Ovary (tissue), 9 donors: ENCODE data around the gene TCEAL3. TPM values are rescaled to one million over a fixed set of nuclear protein-coding genes. Genes with fewer than 3 reads are reported as not detected.
"Not testable (repeated sequence)": the region's sequence is repeated elsewhere in the genome, so short reads cannot be mapped to it uniquely, and the experiment has no call there.

Source experiments
- DNase-seq, 5 donors: peaks; one replicate each; pipeline ENCODE4 v3.0.0-alpha.2; 2019 to 2020
- H3K27ac ChIP-seq, 2 donors: fragments of 200-600 bp; one replicate each; pipeline versions ENCODE4 v1.5.1 to v1.8.0; 2019 to 2022
- H3K27me3 ChIP-seq: fragments of 200-600 bp; one replicate; pipeline ENCODE4 v1.8.0; 2022
- H3K36me3 ChIP-seq: fragments of 200-600 bp; sonication (generic); one replicate; pipeline ENCODE4 v1.5.1; 2019
- H3K4me1 ChIP-seq: one replicate; pipeline ENCODE4 v1.8.1; 2013; ENCODE audit warnings: mild to moderate bottlenecking, moderate library complexity; ENCODE audit not compliant: insufficient read depth
- H3K4me3 ChIP-seq: fragments of 200-600 bp; sonication (generic); one replicate; pipeline ENCODE4 v1.5.1; 2017
- H3K9me3 ChIP-seq, 2 donors: fragments of 200-600 bp in 1 of 2; sonication (generic) in 1 of 2; one replicate each; pipeline versions ENCODE4 v1.5.1 to v1.8.1; 2013 to 2019; ENCODE audit warnings: mild to moderate bottlenecking in 1 of 2, moderate library complexity in 1 of 2
- EP300 ChIP-seq: sonication (generic); formaldehyde crosslinking; IDR thresholded peaks from one replicate; pipeline ENCODE4 v1.6.1; 2017; ENCODE audit warnings: antibody characterized with exemption
- POLR2A ChIP-seq: fragments of 450-650 bp; IDR thresholded peaks from one replicate; pipeline ENCODE4 v1.6.1; 2017; ENCODE audit warnings: antibody characterized with exemption, mild to moderate bottlenecking, moderate library complexity
- WGBS, 3 donors: extraction: QIAGEN DNeasy Blood & Tissue Kit in 1 of 3; methylation state at CpG; one replicate each; pipeline versions ENCODE4 v1.1.5 to v1.1.7; 2013 to 2017; 5-methylcytosine and 5-hydroxymethylcytosine counted together
- intact Hi-C, 4 donors: fragments of 100-400 bp; cut with DNase I; formaldehyde crosslinking; loops; one replicate each; pipeline versions ENCODE4 v1.11.0 to v1.15.1; 2022 to 2023
- polyA plus RNA-seq, 2 donors: library from polyadenylated mRNA; stranded (reverse); fragments of 200-250 nt in 1 of 2; fragments of 350-450 nt in 1 of 2; fragmentation: Illumina TruSeq in 1 of 2; extraction: RNeasy Lipid Tissue Mini Kit (QIAGEN cat#74804) in 1 of 2; gene quantifications; one replicate each; pipeline ENCODE4 v1.2.3, GENCODE V29; 2013 to 2014
- total RNA-seq, 7 donors: library from RNA; depleted of rRNA in 2 of 7; stranded (reverse); fragments of >200 nt in 2 of 7; fragmentation: NEBNext Ultra II Directional in 3 of 7; extraction: Animal tissue kit (Norgen Biotek cat#: 25700) in 3 of 7; gene quantifications; one replicate each; pipeline versions ENCODE4 v1.1.0 to v1.2.4, GENCODE V29; 2016 to 2023
- TF ChIP-seq, protein P1 (sequence below), 3 donors: fragments of 450-650 bp in 2 of 3; fragments of 200-600 bp in 1 of 3; IDR thresholded peaks; one replicate each; pipeline versions ENCODE4 v1.5.1 to v1.8.0; 2016 to 2022; ENCODE audit warnings: antibody characterized with exemption in 3 of 3, mild to moderate bottlenecking in 1 of 3
- donor health status: DM: no; HTN: no; CAD: no; lungs with moderate emphysema.
- donor health status: DM: no; HTN: no; CAD: no.
- donor health status: Bipolar disorder and iron deficiency.
- donor health status: DM: yes; HTN: yes; CAD: no.
- donor health status: DM: no; HTN: no; CAD: no.
- donor health status: DM: yes; HTN: yes; CAD: no.

TCEAL3 gene
- total and polyA plus RNA-seq, 9 donors, result 67.8 to 195 (median 124) TPM

DNA sequence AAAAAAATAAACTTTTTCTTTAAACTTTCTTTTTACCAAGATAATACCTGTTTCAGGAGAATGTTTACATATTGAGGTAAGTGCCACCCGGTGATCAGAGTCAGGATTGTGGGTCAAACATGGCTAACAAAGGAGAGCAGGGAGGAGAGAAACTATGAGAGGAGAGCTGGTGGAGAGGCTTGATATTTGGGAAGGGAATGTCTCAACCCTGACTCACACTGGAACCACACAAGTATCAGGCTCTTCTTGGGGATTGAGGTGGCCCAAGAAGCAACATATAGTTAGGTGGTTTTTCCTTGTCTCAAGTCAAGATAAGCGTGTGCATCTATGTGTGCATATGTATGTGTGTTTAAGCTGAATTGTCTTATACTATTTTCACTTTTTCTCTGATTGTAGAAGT is 27.7 kb downstream of the TCEAL3 start:
- WGBS, 3 donors, result 58 to 65% (median 60%) methylated on average over 2 of the region's 2 CpGs
- no peak for DNase-seq
- no peaks in the 10 kb centered on the region for H3K27me3 ChIP-seq
- TF ChIP-seq POLR2A, result no peak
- TF ChIP-seq, protein P1, sequence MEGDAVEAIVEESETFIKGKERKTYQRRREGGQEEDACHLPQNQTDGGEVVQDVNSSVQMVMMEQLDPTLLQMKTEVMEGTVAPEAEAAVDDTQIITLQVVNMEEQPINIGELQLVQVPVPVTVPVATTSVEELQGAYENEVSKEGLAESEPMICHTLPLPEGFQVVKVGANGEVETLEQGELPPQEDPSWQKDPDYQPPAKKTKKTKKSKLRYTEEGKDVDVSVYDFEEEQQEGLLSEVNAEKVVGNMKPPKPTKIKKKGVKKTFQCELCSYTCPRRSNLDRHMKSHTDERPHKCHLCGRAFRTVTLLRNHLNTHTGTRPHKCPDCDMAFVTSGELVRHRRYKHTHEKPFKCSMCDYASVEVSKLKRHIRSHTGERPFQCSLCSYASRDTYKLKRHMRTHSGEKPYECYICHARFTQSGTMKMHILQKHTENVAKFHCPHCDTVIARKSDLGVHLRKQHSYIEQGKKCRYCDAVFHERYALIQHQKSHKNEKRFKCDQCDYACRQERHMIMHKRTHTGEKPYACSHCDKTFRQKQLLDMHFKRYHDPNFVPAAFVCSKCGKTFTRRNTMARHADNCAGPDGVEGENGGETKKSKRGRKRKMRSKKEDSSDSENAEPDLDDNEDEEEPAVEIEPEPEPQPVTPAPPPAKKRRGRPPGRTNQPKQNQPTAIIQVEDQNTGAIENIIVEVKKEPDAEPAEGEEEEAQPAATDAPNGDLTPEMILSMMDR (IDR thresholded peaks at IDR 0.05), result no peak
- no peak for TF ChIP-seq EP300
- no peaks in the 10 kb centered on the region for H3K36me3 ChIP-seq
- intact Hi-C loops, result loop anchor here in 2 of 4 donors (10.0 kb wide), 1 partner anchor 49 kb away; the partner anchor contains the start of gene MORF4L2 (in 2 of the 2)
- no peaks in the 10 kb centered on the region for H3K4me1 ChIP-seq
- no peak overlapping the region for H3K4me3 ChIP-seq
- no peaks in the 10 kb centered on the region for H3K9me3 ChIP-seq
- no peak overlapping the region for H3K27ac ChIP-seq

DNA sequence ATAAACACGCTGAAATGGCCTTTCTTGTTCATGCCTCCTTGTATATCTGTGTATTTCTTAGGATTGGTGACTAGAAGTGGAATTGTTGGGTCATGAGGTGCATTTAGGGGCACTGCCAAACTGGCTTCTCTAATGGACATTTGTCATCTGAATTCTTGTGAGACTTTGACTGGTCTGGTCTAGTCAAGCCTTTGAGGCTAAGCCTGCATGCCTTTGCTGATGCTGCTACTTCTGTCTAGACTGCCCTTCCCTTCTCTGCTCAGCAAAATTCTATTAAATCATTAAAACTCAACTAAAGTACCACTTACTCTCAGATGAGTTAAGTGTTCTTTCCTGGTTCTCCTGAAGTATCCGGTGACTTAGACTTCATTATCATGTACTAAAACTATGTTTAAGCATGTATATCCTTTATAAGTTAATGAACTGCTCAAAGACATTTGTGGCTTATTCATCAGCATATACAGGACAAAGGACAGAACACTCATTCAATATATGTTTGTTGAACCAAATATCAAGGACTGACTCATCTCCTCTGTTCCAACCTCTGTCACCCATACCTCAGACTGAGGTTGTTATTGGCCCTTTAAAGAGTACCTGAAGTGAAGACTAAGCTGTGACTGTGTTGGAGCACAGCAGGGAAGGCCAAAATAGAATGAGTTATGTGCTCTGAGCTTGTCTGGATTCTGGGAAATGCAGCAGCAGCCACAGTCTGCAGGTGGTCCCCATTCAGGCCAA is 30.0 kb downstream of the TCEAL3 start:
- H3K27ac ChIP-seq, result no peak overlapping the region
- no peak overlapping the region for H3K4me3 ChIP-seq
- H3K4me1 ChIP-seq, result no peaks in the 10 kb centered on the region
- no peak for TF ChIP-seq EP300
- TF ChIP-seq, protein P1 (IDR thresholded peaks at IDR 0.05), result no peak
- no peak for TF ChIP-seq POLR2A
- 67 to 78% (median 67%) methylated on average over 2 of the region's 2 CpGs for WGBS, 3 donors
- DNase-seq, result no peak
- intact Hi-C loops, result loop anchor here in 2 of 4 donors (10.0 kb wide), 1 partner anchor 47 kb away; the partner anchor contains the start of gene MORF4L2 (in 2 of the 2)
- no peaks in the 10 kb centered on the region for H3K9me3 ChIP-seq
- no peaks in the 10 kb centered on the region for H3K36me3 ChIP-seq
- H3K27me3 ChIP-seq, result no peaks in the 10 kb centered on the region

GRCh38 chrX:103638479-103639346 is 30.9 kb downstream of the TCEAL3 start:
- H3K27ac ChIP-seq, H3K36me3 ChIP-seq, H3K4me3 ChIP-seq, H3K9me3 ChIP-seq, H3K27me3 ChIP-seq, H3K4me1 ChIP-seq: not testable (repeated sequence)
- 21 to 29% (median 29%) methylated on average over 5 to 6 of the region's 6 CpGs for WGBS, 3 donors
- intact Hi-C loops, result loop anchor here in 2 of 4 donors (10.0 kb wide), 1 partner anchor 46 kb away; the partner anchor contains the start of gene MORF4L2 (in 2 of the 2)
- peak; percentile 26 to 54 (median 40) for DNase-seq

DNA sequence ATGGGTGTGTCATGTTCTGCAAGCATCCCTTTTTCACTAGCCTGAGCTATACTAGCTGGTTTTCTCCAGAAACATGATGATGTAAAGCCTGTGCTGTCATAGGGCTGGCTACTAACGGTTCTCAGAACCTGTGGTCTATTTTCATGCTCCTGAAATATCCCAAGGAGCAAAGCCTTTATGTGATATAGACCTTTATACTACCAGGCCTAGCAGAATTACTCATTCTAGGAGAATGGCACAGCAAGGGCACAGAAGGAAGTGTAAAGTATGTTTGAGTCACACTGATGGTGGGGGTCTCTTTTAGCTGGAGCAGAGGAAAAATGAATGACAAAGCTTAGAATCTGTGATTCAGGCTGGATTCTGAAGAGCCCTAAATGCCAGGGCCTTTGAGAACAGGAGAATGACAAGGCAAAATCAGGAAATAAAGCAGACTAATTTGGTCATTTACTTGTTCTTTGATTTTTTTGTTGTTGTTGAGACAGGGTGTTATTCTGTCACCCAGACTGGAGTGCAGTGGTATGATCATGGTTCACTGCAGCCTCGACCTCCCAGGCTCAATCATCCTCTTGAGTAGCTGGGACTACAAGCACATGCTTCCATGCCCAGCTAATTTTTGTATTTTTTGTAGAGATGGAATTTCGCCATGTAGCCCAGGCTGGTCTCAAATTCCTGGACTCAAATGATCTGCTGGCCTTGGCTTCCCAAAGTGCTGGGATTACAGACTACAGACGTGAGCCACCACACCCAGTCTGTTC is 32.8 kb downstream of the TCEAL3 start:
- H3K4me1 ChIP-seq, result no peaks in the 10 kb centered on the region
- DNase-seq, result no peak
- intact Hi-C loops, result no loop called here
- H3K27ac ChIP-seq, result no peak overlapping the region
- H3K9me3 ChIP-seq, result peaks cover 0 to 3% of the 10 kb centered on the region in 2 donors
- no peaks in the 10 kb centered on the region for H3K36me3 ChIP-seq
- no peaks in the 10 kb centered on the region for H3K27me3 ChIP-seq
- H3K4me3 ChIP-seq, result no peak overlapping the region
- WGBS, 3 donors, result 53 to 63% (median 54%) methylated on average over 4 of the region's 4 CpGs
- TF ChIP-seq POLR2A (no peak), EP300 (no peak)

- Histone ChIP-seq H3K4me3 (no peak overlapping the region), H3K27ac (no peak overlapping the region), H3K27me3 (no peaks in the 10 kb centered on the region), H3K9me3 (peaks cover 0 to 3% of the 10 kb centered on the region in 2 donors), H3K36me3 (no peaks in the 10 kb centered on the region), H3K4me1 (no peaks in the 10 kb centered on the region)
- 38 to 48% (median 46%) methylated on average over 1 of the region's 1 CpG for WGBS, 3 donors
- no peak for DNase-seq
- TF ChIP-seq, protein P1 (IDR thresholded peaks at IDR 0.05), result no peak
- intact Hi-C loops, result no loop called here
Measured at GRCh38 chrX:103644125-103644524, 36.4 kb downstream of the TCEAL3 start.
